CD4-positive, CD25-positive, alpha-beta regulatory T cell (primary cell): Measurements from ENCODE around the gene ACP3. TPM values are rescaled to one million over a fixed set of nuclear protein-coding genes. Genes with fewer than 3 reads are reported as not detected.
"Not testable (repeated sequence)": the region's sequence is repeated elsewhere in the genome, so short reads cannot be mapped to it uniquely, and the experiment has no call there.

Source experiments
- ATAC-seq, 2 donors: fragments of 150-1000 bp; cut with Tn5 transposase; one replicate each; pipeline ENCODE4 v1.10.0; 2021; ENCODE audit warnings: low read depth in 2 of 2, moderate number of reproducible peaks in 2 of 2, moderate library complexity in 1 of 2
- DNase-seq, 3 donors: peaks; one replicate each; pipeline versions ENCODE4 v3.0.0 to v3.0.0-alpha.2; 2012 to 2022; ENCODE audit warnings: mixed read lengths in 1 of 3
- H3K27ac ChIP-seq: one replicate; pipeline ENCODE4 v1.7.0; 2013; ENCODE audit warnings: mild to moderate bottlenecking, low read length; ENCODE audit not compliant: insufficient read depth, poor library complexity, severe bottlenecking
- H3K27me3 ChIP-seq: one replicate; pipeline ENCODE4 v1.7.0; 2013; ENCODE audit warnings: low read length; ENCODE audit not compliant: control insufficient read depth, insufficient read depth
- H3K36me3 ChIP-seq: one replicate; pipeline ENCODE4 v1.7.0; 2013; ENCODE audit warnings: mild to moderate bottlenecking, low read length, moderate library complexity; ENCODE audit not compliant: control insufficient read depth, insufficient read depth
- H3K4me1 ChIP-seq: 2 replicates; pipeline ENCODE4 v1.7.0; 2013; ENCODE audit warnings: mild to moderate bottlenecking, low read length; ENCODE audit not compliant: insufficient read depth, control insufficient read depth, poor library complexity, severe bottlenecking
- H3K4me3 ChIP-seq: one replicate; pipeline ENCODE4 v1.7.0; 2013; ENCODE audit warnings: low read depth, mild to moderate bottlenecking, low read length, moderate library complexity
- H3K9me3 ChIP-seq, 2 experiments: 1 replicate in 1 of 2; 2 replicates in 1 of 2; pipeline ENCODE4 v1.7.0; 2013; ENCODE audit warnings: low read length in 2 of 2, mild to moderate bottlenecking in 1 of 2, moderate library complexity in 1 of 2; ENCODE audit not compliant: control insufficient read depth in 2 of 2
- H3K27ac Mint-ChIP-seq, 3 donors: one replicate each; pipeline ENCODE4 v1.8.0; 2020 to 2022; ENCODE audit warnings: mild to moderate bottlenecking in 3 of 3, mixed read lengths in 3 of 3, moderate library complexity in 2 of 3
- H3K27me3 Mint-ChIP-seq: one replicate; pipeline ENCODE4 v1.8.0; 2022; ENCODE audit warnings: mild to moderate bottlenecking, mixed read lengths
- H3K36me3 Mint-ChIP-seq: one replicate; pipeline ENCODE4 v1.8.0; 2020; ENCODE audit warnings: mixed read lengths
- H3K4me1 Mint-ChIP-seq, 4 donors: one replicate each; pipeline ENCODE4 v1.8.0; 2020 to 2022; ENCODE audit warnings: mixed read lengths in 4 of 4, mild to moderate bottlenecking in 1 of 4
- H3K4me3 Mint-ChIP-seq, 4 donors: one replicate each; pipeline ENCODE4 v1.8.0; 2020 to 2022; ENCODE audit warnings: mild to moderate bottlenecking in 4 of 4, mixed read lengths in 4 of 4, moderate library complexity in 3 of 4
- H3K9me3 Mint-ChIP-seq, 7 donors: one replicate each; pipeline ENCODE4 v1.8.0; 2020 to 2022; ENCODE audit warnings: mixed read lengths in 7 of 7, mild to moderate bottlenecking in 3 of 7, moderate library complexity in 2 of 7
- polyA plus RNA-seq, 4 donors: library from polyadenylated mRNA; unstranded; fragments of 300-500 nt; fragmentation: Illumina TruSeq; gene quantifications; one replicate each; pipeline ENCODE4 v1.2.3, GENCODE V29; 2021
- total RNA-seq: library from RNA; stranded (reverse); gene quantifications from one replicate; pipeline ENCODE4 v1.2.3, GENCODE V29; 2022

The ACP3 gene
- total and polyA plus RNA-seq, 5 donors from 2014 or later: not detected

DNA sequence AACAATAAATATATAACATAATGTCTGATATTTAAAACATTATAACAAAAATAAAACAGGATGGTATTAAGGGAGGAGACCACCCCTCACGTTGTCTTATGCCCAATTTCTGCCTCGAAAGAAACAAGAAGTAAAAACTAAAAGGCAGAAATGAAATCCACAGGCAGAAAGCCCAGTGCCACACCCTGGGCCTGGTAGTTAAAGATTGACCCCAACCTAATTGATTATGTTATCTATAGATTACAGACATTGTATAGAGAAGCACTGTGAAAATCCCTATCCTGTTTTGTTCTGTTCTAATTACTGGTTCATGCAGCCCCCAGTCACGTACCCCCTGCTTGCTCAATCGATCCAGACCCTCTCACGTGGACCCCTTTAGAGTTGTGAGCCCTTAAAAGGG lies 22.3 kb upstream of the ACP3 start:
- Mint-ChIP-seq H3K4me1 (no peaks in the 10 kb centered on the region), H3K27me3 (peaks cover 8% of the 10 kb centered on the region), H3K36me3 (no peaks in the 10 kb centered on the region), H3K4me3 (no peak overlapping the region), H3K27ac (no peak overlapping the region), H3K9me3 (peaks cover 0 to 4% (median 0%) of the 10 kb centered on the region in 7 donors)
- Histone ChIP-seq H3K36me3 (no peaks in the 10 kb centered on the region), H3K27ac (no peak overlapping the region), H3K27me3 (no peaks in the 10 kb centered on the region), H3K4me1 (no peaks in the 10 kb centered on the region), H3K9me3 (no peaks in the 10 kb centered on the region), H3K4me3 (no peak overlapping the region)
- DNase-seq (no peak), ATAC-seq (no peak)

DNA sequence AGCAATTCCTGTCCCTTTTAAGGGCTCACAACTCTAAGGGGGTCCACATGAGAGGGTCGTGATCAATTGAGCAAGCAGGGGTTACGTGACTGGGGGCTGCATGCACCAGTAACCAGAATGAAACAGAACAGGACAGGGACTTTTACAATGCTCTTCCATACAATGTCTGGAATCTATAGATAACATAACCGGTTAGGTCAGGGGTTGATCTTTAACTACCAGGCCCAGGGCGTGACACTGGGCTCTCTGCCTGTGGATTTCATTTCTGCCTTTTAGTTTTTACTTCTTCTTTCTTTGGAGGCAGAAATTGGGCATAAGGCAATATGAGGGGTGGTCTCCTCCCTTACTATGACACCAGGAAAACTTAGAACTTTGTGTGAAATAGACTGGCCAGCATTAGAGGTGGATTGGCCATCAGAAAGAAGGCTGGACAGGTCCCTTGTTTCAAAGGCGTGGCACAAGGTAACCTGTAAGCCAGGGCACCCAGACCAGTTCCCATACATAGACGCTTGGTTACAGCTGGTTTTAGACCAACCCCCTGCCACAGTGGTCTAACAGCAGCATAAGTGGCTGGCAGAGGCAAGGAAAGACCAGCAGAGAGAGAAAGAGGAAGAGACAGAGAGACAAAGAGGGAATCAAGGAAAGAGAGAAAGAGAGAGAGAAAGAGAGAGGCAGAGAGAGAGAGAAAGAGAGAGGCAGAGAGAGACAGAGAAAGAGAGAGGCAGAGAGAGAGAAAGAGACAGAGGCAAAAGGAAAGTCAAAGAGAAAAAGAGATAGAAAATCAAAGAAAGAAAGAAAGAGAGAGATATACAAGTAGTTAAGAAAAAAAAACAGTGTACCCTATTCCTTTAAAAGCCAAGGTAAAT lies 13.6 kb upstream of the ACP3 start:
- not testable (repeated sequence) for H3K27ac Mint-ChIP-seq, H3K4me3 Mint-ChIP-seq, ATAC-seq

DNA sequence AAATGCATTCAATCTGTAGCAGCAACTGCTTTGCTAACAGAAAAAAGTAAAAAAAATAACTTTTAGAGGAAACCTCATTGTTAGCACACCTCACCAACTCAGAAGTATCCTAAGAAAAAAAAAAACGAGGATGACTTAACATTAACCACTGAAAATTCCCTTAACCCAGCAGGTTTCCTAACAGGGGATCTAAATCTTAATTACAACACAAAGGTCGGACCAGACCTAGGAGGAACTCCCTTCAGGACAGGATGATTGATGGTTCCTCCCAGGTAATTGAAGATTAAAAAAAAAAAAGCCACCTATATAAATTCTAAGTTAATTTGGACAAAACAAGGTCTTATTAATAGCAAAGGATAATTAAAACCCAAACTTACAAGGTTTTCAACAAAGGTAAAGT lies 12.9 kb upstream of the ACP3 start:
- H3K27ac ChIP-seq, H3K9me3 ChIP-seq, ATAC-seq, H3K27ac Mint-ChIP-seq, H3K4me1 Mint-ChIP-seq, H3K4me3 ChIP-seq, DNase-seq, H3K4me3 Mint-ChIP-seq, H3K36me3 ChIP-seq, H3K27me3 Mint-ChIP-seq, H3K36me3 Mint-ChIP-seq, H3K4me1 ChIP-seq, H3K27me3 ChIP-seq: not testable (repeated sequence)
- H3K9me3 Mint-ChIP-seq: peaks cover 0 to 14% (median 2%) of the 10 kb centered on the region in 7 donors

More for the DNA sequence above, 13.6 kb upstream of the ACP3 start:
- not testable (repeated sequence) for H3K36me3 ChIP-seq, H3K27me3 ChIP-seq, H3K27me3 Mint-ChIP-seq, H3K9me3 ChIP-seq, H3K4me1 ChIP-seq, H3K4me1 Mint-ChIP-seq, H3K27ac ChIP-seq, H3K36me3 Mint-ChIP-seq, H3K4me3 ChIP-seq, DNase-seq
- H3K9me3 Mint-ChIP-seq: peaks cover 0 to 14% (median 2%) of the 10 kb centered on the region in 7 donors

DNA sequence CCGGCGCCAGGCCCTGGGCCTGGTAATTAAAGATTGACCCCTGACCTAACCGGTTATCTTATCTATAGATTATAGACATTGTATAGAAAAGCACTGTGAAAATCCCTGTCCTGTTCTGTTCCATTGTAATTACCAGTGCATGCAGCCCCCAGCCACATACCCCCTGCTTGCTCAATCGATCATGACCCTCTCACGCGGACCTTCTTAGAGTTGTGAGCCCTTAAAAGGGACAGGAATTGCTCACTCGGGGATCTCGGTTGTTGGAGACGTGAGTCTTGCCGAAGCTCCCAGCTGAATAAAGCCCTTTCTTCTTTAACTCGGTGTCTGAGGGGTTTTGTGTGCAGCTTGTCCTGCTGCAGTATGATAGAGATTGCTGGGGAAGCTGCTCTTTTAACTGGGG lies 7.2 kb upstream of the ACP3 start:
- not testable (repeated sequence) for H3K9me3 Mint-ChIP-seq, H3K27ac Mint-ChIP-seq, H3K36me3 Mint-ChIP-seq, H3K27me3 Mint-ChIP-seq, H3K4me3 ChIP-seq, H3K4me3 Mint-ChIP-seq, DNase-seq, H3K4me1 Mint-ChIP-seq, H3K4me1 ChIP-seq, H3K27ac ChIP-seq, H3K9me3 ChIP-seq, ATAC-seq, H3K27me3 ChIP-seq, H3K36me3 ChIP-seq

DNA sequence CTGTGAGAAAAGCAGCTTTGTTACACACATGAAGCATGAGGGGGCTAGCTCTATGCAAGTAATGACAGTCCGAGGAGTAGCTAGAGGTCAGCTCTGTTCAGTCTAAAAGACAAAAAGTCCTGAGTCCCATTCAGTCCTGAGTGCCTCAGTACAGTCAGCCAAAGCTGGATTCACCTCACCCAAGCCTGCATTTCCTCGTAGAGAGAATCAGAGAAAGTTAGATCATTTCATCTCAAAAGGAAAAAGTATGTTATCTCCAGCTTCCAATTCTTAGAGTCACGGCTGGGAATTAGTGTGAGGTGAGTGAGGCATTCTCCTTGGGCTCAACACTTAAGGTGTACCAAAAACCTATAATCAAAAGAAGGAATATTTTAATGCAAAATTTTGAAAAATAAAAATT lies 5.9 kb upstream of the ACP3 start:
- Mint-ChIP-seq H3K4me3 (no peak overlapping the region), H3K4me1 (no peaks in the 10 kb centered on the region), H3K9me3 (peaks cover 0 to 3% (median 0%) of the 10 kb centered on the region in 7 donors), H3K27ac (no peak overlapping the region), H3K27me3 (peaks cover 9% of the 10 kb centered on the region), H3K36me3 (no peaks in the 10 kb centered on the region)
- Histone ChIP-seq H3K27ac (no peak overlapping the region), H3K36me3 (no peaks in the 10 kb centered on the region), H3K9me3 (no peaks in the 10 kb centered on the region), H3K27me3 (peaks cover 2% of the 10 kb centered on the region), H3K4me1 (no peaks in the 10 kb centered on the region), H3K4me3 (no peak overlapping the region)
- DNase-seq (no peak), ATAC-seq (no peak)

DNA sequence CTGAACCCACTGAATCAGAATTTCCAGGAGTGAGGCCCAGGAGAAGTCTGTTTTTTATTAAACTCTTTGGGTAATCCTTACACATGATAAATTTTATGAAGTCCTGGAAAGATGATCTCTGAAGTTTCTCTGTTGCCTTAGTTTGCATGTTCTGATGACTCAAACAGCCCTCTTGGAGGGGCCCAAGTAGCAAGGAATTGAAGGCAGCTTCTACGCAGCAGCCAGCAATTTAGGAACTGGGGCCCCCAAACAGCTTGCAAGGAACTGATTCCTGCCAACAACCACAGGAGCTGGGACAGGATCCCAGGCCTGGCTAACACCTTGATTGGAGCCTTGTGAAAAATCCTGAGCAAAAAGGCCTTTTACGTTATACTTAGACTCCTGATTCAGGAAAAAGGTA lies 5.4 kb upstream of the ACP3 start:
- Histone ChIP-seq H3K36me3 (no peaks in the 10 kb centered on the region), H3K4me1 (no peaks in the 10 kb centered on the region), H3K9me3 (no peaks in the 10 kb centered on the region), H3K27me3 (peaks cover 2% of the 10 kb centered on the region), H3K4me3 (no peak overlapping the region), H3K27ac (no peak overlapping the region)
- DNase-seq (no peak), ATAC-seq (no peak)
- Mint-ChIP-seq H3K9me3 (peaks cover 0 to 3% (median 0%) of the 10 kb centered on the region in 7 donors), H3K27me3 (peaks cover 9% of the 10 kb centered on the region), H3K4me3 (no peak overlapping the region), H3K36me3 (no peaks in the 10 kb centered on the region), H3K4me1 (no peaks in the 10 kb centered on the region), H3K27ac (no peak overlapping the region)

DNA sequence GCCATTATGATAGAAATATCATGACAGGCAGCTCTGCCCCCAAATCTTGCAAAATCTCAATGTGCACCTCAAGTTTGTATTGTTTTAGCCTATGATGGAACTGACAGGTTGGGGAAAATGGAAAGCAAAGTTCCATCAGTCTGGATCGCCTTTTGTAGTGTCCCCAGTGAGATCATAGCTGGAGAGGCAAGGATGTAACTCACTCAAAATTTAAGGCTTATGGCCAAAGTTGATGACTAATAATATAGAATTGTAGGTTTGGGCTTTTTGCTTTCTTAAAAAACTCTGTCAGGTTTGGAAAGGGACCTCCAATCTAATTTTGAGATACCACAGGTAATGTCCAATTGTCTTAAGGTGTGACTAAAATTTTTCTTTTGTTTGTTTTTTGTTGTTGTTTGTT lies 1.4 kb upstream of the ACP3 start:
- ATAC-seq (no peak), DNase-seq (no peak)
- no peaks in the 10 kb centered on the region for H3K4me1 ChIP-seq
- H3K4me1 Mint-ChIP-seq: no peaks in the 10 kb centered on the region
- peaks cover 22% of the 10 kb centered on the region for H3K27me3 Mint-ChIP-seq
- no peaks in the 10 kb centered on the region for H3K36me3 Mint-ChIP-seq
- H3K4me3 Mint-ChIP-seq: no peak overlapping the region
- peaks cover 2% of the 10 kb centered on the region for H3K27me3 ChIP-seq
- H3K36me3 ChIP-seq: no peaks in the 10 kb centered on the region
- no peak overlapping the region for H3K27ac Mint-ChIP-seq
- H3K9me3 ChIP-seq: no peaks in the 10 kb centered on the region
- no peak overlapping the region for H3K27ac ChIP-seq
- H3K4me3 ChIP-seq: no peak overlapping the region
- H3K9me3 Mint-ChIP-seq: peaks cover 0 to 3% (median 0%) of the 10 kb centered on the region in 7 donors

DNA sequence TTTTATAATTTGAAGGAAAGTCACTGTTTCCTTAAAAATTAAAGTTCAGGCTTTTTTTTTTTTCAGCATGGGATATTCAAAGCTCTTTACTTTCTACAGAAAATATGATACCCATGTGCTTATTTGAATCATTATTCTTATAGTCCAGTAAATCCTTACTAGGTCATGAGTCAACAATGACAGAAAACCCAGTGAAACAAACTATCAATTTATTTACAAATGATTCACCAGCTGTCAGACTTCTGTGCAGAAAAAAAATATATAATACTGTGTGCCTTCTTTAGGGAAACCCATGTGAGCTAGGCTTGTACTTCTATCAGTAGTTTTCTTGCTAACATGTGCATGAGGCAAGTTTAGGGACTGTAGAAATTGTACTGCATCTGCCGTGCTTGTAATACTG lies 1.2 kb downstream of the ACP3 start:
- Histone ChIP-seq H3K9me3 (no peaks in the 10 kb centered on the region), H3K27me3 (peaks cover 2% of the 10 kb centered on the region), H3K4me3 (no peak overlapping the region), H3K4me1 (no peaks in the 10 kb centered on the region), H3K27ac (no peak overlapping the region), H3K36me3 (no peaks in the 10 kb centered on the region)
- peaks cover 24% of the 10 kb centered on the region for H3K27me3 Mint-ChIP-seq
- H3K27ac Mint-ChIP-seq: no peak overlapping the region
- H3K4me3 Mint-ChIP-seq: no peak overlapping the region
- no peak for ATAC-seq
- no peak for DNase-seq
- peaks cover 0 to 3% (median 0%) of the 10 kb centered on the region in 7 donors for H3K9me3 Mint-ChIP-seq
- H3K4me1 Mint-ChIP-seq: no peaks in the 10 kb centered on the region
- no peaks in the 10 kb centered on the region for H3K36me3 Mint-ChIP-seq
